T-helper 2 cell treated with Interferon-gamma antibody and Interleukin-4, amounts not matched to agents 5 μg/mL and 100 μg/mL, for 36 hours (primary cell): ENCODE measurements around the gene SFSWAP.
"Not testable (repeated sequence)": the region's sequence is repeated elsewhere in the genome, so short reads cannot be mapped to it uniquely, and the experiment has no call there.

Source experiments
- DNase-seq: peaks from one replicate; pipeline ENCODE4 v3.0.0; 2021; ENCODE audit warnings: low spot score
- H3K27ac Mint-ChIP-seq: one replicate; pipeline ENCODE4 v1.8.0; 2021; ENCODE audit warnings: mild to moderate bottlenecking, mixed read lengths
- H3K27me3 Mint-ChIP-seq: one replicate; pipeline ENCODE4 v1.8.0; 2021; ENCODE audit warnings: low read depth, mixed read lengths
- H3K36me3 Mint-ChIP-seq: one replicate; pipeline ENCODE4 v1.8.0; 2021; ENCODE audit warnings: low read depth, mixed read lengths
- H3K4me1 Mint-ChIP-seq: one replicate; pipeline ENCODE4 v1.8.0; 2021; ENCODE audit warnings: low read depth, mixed read lengths
- H3K4me3 Mint-ChIP-seq: one replicate; pipeline ENCODE4 v1.8.0; 2022; ENCODE audit warnings: mild to moderate bottlenecking, moderate library complexity, mixed read lengths
- H3K9me3 Mint-ChIP-seq: one replicate; pipeline ENCODE4 v1.8.0; 2021; ENCODE audit warnings: mixed read lengths

SFSWAP gene

DNA sequence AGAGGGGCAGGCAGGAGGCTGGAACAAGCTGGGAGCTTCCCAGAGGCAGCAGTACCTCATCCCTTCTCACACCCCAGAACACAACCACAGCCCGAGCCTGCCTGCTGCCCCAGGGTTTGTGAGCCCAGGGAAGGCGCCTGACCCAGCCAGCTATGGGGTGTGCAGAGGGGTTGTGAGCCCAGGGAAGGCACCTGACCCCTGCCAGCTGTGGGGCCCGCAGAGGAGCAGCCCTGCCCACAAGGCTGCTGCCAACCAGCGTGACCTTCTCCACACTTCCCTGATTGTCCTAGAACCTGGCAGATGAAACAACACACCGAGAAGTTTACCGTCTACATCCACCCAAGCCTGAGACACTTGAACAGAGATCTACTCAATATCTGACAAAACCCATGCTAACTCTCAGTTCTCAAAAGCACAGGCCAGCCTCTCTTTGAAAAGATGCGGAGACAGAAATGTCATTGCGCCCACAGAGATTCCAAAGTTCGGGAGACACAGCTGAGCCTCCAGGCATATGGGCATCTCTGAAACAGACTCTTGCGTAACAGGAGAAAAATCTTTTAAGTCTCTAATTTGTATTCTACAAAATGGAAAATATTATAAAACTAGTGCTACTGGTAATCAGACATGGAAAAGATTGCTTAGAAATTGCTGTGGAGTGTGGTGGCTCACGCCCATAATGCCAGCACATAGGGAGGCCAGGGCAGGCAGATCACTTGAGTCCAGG is 47.3 kb downstream of the SFSWAP start:
- Mint-ChIP-seq H3K4me3 (no peak overlapping the region), H3K36me3 (peaks cover 60% of the 10 kb centered on the region), H3K9me3 (no peaks in the 10 kb centered on the region), H3K27me3 (no peaks in the 10 kb centered on the region), H3K27ac (no peak overlapping the region), H3K4me1 (peaks cover 7% of the 10 kb centered on the region)
- DNase-seq: no peak

DNA sequence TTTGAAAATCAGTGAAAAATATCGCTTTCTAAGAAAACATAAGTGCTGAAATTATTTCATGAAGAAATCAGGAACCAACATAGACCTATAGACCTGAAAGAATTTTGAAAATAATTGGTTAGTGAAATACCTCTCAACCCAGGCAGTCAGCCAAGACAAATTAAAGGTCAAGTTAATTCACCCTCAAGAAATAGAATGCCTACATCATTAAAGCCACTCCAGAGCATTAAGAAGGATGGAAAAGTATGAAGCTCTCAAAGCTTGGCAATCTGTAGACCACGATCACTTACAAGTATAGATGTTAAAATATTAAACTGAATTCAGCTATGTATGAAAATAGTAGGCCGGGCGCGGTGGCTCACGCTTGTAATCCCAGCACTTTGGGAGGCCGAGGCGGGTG is 48.3 kb downstream of the SFSWAP start:
- no peak for DNase-seq
- no peak overlapping the region for H3K27ac Mint-ChIP-seq
- H3K36me3 Mint-ChIP-seq: peaks cover 56% of the 10 kb centered on the region
- no peak overlapping the region for H3K4me3 Mint-ChIP-seq
- H3K4me1 Mint-ChIP-seq: peaks cover 7% of the 10 kb centered on the region
- no peaks in the 10 kb centered on the region for H3K27me3 Mint-ChIP-seq
- no peaks in the 10 kb centered on the region for H3K9me3 Mint-ChIP-seq

DNA sequence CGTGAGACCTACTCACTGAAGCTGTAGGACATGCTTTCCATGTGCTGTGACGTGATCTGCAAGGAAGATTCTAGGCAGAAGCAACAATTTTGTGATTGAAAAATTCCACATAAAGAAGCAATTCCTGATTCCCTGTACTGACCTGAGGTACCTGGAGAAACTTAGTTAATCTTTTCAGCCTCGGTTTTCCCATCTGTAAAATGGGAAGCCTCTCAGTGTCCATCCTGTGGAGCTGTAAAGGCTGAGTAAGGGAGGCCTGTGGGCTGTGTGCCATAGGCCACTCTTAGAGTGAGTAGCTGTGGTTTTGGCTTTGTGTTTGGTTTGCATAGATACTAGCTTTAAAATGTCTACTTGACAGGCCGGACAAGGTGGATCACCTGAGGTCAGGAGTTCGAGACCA is 50.7 kb downstream of the SFSWAP start:
- Mint-ChIP-seq H3K27ac (no peak overlapping the region), H3K4me1 (no peaks in the 10 kb centered on the region), H3K36me3 (peaks cover 55% of the 10 kb centered on the region), H3K9me3 (no peaks in the 10 kb centered on the region), H3K27me3 (no peaks in the 10 kb centered on the region), H3K4me3 (no peak overlapping the region)
- DNase-seq: no peak

DNA sequence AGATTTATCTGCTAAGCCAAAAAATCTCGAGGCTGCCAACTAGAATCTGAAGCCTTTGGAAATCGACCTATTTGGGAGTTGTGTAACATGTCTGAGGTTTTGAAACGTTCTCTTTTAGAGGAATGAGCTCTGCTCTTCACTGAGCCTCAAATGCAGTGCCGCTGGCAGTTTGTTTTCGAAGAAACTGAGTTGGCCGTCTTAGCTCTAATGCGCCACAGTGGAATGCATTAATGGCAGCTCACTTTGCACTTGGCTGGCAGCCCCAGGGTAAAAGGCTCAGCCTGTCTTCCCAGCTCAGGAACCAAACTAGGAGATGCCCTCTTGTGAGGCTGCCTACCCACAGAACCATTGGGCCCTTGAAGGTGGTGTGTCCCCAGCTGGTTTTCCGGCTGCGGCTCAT is 53.8 kb downstream of the SFSWAP start:
- Mint-ChIP-seq H3K4me3 (no peak overlapping the region), H3K27me3 (no peaks in the 10 kb centered on the region), H3K27ac (no peak overlapping the region), H3K36me3 (peaks cover 55% of the 10 kb centered on the region), H3K9me3 (no peaks in the 10 kb centered on the region), H3K4me1 (no peaks in the 10 kb centered on the region)
- no peak for DNase-seq

DNA sequence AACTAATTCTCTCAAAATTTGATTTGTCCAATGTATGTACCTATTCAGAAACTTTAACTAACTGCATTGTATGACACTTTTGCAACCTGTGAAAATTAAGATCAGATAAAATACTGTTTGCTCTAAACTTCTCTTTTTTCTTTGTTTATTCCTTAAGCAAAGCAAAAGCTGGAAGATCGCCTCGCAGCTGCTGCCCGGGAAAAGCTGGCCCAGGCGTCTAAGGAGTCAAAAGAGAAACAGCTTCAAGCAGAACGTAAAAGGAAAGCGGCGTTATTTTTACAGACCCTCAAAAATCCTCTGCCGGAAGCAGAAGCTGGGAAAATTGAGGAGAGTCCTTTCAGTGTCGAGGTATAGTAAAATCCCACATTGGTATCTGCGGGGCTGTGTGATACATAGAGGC is 55.1 kb downstream of the SFSWAP start:
- no peak overlapping the region for H3K4me3 Mint-ChIP-seq
- H3K27me3 Mint-ChIP-seq: no peaks in the 10 kb centered on the region
- peaks cover 52% of the 10 kb centered on the region for H3K36me3 Mint-ChIP-seq
- no peaks in the 10 kb centered on the region for H3K4me1 Mint-ChIP-seq
- H3K27ac Mint-ChIP-seq: no peak overlapping the region
- DNase-seq: no peak
- no peaks in the 10 kb centered on the region for H3K9me3 Mint-ChIP-seq

DNA sequence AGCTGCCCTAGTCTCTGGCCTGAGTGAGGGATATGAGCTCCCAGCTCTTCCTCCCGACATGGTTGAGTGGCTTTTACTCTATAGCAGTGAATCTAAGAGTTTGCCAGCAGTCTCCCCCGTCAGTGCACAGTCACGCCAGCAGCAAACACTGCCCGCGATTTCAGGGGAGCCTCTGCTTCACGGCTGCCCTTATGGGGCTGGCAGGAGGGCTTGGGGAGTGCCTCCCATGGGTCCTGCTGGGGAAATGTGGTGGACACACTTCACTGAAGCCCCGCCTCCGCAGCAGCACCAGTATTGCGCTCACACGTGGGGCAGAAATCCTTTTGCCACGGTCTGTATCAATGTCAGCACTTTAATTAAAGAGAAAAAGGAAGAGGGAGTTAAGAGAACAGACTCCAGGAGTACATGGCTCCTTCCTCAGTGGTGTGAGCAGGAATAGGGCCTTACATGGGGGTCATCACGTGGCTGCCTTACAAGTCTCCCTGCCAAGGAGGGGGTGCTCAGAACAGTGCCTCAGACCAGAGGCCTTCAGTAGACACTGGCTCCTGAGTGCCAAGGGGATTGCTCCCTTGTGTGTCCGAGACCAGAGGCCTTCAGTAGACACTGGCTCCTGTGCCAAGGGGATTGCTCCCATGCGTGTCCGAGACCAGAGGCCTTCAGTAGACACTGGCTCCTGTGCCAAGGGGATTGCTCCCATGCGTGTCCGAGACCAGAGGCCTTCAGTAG is 55.7 kb downstream of the SFSWAP start:
- Mint-ChIP-seq H3K27me3 (no peaks in the 10 kb centered on the region), H3K27ac (no peak overlapping the region), H3K9me3 (no peaks in the 10 kb centered on the region), H3K4me3 (no peak overlapping the region), H3K4me1 (no peaks in the 10 kb centered on the region), H3K36me3 (peaks cover 52% of the 10 kb centered on the region)
- no peak for DNase-seq

DNA sequence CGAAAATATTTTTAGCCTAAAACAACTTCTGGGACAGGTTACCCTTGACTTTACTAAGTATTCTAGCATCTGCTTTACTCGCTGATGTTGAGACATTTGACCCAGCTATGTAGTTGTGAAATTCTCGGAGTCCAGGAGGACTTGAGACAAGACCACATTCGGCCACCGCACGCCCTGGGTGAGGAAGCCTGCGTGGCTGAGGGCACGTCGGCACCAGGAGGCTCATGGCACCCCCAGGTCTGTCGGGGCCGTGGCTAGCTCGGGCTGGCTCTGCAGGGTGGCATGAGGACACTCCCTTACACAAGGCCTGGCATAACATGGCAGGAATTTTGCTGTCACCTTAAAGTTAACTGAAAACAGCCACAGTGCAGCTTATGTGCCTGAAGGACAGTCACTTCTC is 59.2 kb downstream of the SFSWAP start:
- DNase-seq: no peak
- H3K9me3 Mint-ChIP-seq: no peaks in the 10 kb centered on the region
- no peak overlapping the region for H3K4me3 Mint-ChIP-seq
- H3K27me3 Mint-ChIP-seq: no peaks in the 10 kb centered on the region
- H3K36me3 Mint-ChIP-seq: peaks cover 51% of the 10 kb centered on the region
- H3K27ac Mint-ChIP-seq: no peak overlapping the region
- peaks cover 15% of the 10 kb centered on the region for H3K4me1 Mint-ChIP-seq

DNA sequence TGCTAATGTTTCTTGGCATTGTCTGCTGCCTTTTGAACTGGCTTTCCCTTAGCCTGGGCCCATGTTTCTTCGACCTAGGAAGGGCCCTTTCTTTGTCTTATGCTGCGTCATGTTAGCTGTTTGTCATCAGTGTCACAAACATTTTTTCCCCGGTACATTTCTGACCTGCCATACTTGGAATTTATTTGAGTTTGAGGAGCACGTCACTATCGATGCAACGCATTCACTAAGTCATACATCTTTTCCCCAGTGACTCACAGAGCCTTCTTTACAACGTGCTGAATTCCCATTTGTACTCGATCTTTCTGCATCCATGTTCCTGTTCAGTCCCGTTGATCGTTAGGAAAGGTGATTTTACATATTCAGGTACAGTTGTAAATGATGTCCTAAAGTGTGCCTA is 61.1 kb downstream of the SFSWAP start:
- peaks cover 42% of the 10 kb centered on the region for H3K36me3 Mint-ChIP-seq
- no peaks in the 10 kb centered on the region for H3K27me3 Mint-ChIP-seq
- no peak overlapping the region for H3K4me3 Mint-ChIP-seq
- H3K9me3 Mint-ChIP-seq: no peaks in the 10 kb centered on the region
- no peak for DNase-seq
- peaks cover 18% of the 10 kb centered on the region for H3K4me1 Mint-ChIP-seq
- no peak overlapping the region for H3K27ac Mint-ChIP-seq

DNA sequence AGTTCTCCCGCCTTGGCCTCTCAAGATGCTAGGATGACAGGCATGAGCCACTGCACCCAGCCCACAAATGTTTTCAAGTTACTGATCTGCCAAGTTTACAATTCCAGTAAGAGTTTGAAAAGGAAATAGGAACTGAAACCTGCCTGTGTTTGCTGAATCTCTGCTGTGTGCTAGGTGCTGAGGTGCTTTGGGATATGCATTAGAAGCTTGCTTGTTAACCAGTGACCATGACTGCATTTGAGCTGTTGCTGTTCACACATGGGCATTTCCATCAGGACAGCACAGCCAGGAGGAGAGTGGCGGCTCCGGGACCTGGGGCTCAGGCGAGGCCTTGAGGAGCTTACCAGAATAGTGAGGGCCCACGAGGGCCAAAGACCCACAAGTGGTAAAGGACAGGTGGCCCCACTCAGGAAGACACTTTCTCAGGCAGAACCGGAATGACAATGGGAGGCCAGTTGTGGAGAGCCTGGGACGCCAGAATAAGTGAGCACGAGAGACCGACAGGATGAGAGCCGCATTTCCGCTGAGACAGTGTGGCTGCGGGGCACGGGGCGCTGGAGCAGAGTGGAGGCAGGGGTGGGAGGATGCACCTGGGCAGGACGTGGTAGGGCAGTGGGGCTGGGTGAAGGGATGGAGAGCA is 62.8 kb downstream of the SFSWAP start:
- H3K4me1 Mint-ChIP-seq: peaks cover 18% of the 10 kb centered on the region
- H3K4me3 Mint-ChIP-seq: peak overlapping the region; percentile 17
- no peak for DNase-seq
- no peaks in the 10 kb centered on the region for H3K27me3 Mint-ChIP-seq
- peak overlapping the region; percentile 64 for H3K27ac Mint-ChIP-seq
- peaks cover 42% of the 10 kb centered on the region for H3K36me3 Mint-ChIP-seq
- H3K9me3 Mint-ChIP-seq: no peaks in the 10 kb centered on the region

DNA sequence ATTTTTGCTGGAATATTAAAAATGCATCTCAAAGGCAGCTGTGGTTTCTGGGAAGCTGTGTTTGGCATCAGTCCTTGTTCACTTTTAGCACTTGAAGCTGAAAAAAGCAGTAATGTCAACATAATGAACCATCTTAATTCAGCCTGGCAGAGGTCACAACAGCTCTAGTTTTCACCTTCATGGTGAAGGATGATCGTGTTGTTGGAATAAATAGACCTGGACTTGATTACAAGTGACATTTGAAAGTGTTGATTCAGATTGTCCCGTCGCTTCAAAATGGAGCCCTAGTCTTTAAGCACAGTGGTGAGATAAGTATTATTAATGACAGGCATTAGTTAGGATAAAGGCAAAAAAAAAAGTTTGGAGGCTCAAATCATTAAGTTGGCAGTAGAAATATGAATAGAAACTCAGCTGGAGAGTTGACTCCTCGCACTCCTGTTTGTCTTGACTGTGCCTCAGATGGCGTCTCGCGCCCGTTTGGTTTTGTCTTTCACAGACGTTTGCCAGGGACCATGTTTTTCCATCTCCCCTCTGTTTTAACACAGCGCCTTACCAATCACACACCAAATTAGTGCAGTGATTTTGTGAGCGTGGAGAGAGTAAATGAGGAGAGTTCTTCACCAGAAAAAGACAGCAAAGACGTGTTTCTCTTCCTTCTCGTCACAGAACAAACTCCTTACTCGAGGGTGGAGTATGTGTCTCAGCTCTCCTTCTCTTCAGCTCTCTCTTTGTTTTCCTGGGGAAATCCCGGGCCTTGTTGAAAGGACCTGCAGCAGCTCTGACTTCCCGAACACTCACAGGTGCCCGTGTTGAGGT is 63.9 kb downstream of the SFSWAP start:
- peaks cover 18% of the 10 kb centered on the region for H3K4me1 Mint-ChIP-seq
- H3K4me3 Mint-ChIP-seq: no peak overlapping the region
- DNase-seq: no peak
- no peaks in the 10 kb centered on the region for H3K9me3 Mint-ChIP-seq
- H3K27ac Mint-ChIP-seq: no peak overlapping the region
- H3K36me3 Mint-ChIP-seq: peaks cover 41% of the 10 kb centered on the region
- no peaks in the 10 kb centered on the region for H3K27me3 Mint-ChIP-seq

DNA sequence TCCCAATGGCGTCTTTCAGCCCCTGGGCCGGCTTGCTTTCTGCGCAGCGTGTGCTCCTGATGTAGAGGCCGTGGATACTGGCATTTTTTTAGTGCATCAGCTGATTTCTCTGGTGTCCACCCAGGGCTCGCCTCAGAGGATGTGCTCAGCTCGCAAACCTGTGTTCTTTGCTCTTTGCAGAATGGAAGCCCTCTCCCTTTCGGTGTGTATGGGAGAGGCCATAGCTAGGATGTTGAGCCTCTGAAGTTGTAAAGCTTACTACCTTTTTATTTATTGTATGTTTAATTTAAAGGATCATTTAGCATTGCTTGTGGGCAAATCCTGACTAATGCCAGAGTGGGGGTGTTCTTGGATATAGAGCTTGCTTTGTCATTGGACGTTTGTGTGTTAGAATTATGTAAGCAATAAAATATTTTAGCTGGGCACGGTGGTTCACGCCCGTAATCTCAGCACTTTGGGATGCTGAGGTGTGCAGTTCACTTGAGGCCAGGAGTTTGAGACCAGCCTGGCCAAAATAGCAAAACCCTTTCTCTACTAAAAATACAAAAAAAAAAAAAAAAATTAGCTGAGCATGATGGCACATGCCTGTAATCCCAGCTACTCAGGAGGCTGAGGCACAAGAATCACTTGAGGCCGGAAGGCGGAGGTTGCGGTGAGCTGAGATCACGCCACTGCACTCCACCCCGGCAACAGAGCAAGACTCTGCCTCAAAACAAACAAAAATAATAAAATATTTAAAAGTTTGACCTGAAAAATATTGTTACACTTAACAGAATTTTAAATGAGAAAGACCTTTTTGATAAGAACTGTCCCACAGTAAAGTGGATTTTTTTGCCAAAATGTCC is 64.7 kb downstream of the SFSWAP start:
- Mint-ChIP-seq H3K4me3 (no peak overlapping the region), H3K4me1 (peaks cover 18% of the 10 kb centered on the region), H3K36me3 (peaks cover 41% of the 10 kb centered on the region), H3K27ac (no peak overlapping the region), H3K9me3 (no peaks in the 10 kb centered on the region), H3K27me3 (no peaks in the 10 kb centered on the region)
- no peak for DNase-seq

DNA sequence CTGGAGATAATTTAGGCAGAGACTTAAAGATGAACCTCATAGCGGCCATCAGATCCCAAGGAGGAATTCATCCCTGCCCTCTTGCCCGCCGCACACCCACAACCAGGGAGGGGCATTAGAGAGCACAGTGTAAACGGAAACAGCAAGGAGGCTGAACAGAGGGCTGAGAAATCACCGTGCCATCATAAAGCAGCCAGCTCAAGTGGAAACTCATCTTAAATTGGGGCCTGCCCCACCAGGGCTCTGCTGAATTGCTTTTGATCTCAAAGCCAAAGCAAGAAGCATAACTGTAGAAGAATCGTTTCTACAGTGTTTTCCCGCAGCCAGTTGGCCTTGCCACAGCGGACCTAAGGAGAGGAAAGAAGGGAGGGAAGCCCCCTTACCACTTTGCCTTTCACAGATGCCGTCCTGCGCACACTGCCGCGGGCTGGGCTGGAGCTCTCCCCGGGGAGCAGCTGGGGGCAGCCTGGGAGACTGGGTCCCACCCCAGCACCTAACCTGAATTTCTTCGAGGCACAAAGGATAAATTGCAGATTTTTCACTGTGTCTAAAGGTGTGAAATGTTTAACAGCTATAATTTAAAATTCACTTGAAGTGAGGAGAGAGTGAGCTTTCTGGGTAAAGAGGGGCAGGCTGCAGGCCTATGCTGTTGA is 65.5 kb downstream of the SFSWAP start:
- no peaks in the 10 kb centered on the region for H3K9me3 Mint-ChIP-seq
- H3K27ac Mint-ChIP-seq: no peak overlapping the region
- peaks cover 38% of the 10 kb centered on the region for H3K36me3 Mint-ChIP-seq
- peaks cover 18% of the 10 kb centered on the region for H3K4me1 Mint-ChIP-seq
- H3K27me3 Mint-ChIP-seq: no peaks in the 10 kb centered on the region
- no peak overlapping the region for H3K4me3 Mint-ChIP-seq
- DNase-seq: no peak

DNA sequence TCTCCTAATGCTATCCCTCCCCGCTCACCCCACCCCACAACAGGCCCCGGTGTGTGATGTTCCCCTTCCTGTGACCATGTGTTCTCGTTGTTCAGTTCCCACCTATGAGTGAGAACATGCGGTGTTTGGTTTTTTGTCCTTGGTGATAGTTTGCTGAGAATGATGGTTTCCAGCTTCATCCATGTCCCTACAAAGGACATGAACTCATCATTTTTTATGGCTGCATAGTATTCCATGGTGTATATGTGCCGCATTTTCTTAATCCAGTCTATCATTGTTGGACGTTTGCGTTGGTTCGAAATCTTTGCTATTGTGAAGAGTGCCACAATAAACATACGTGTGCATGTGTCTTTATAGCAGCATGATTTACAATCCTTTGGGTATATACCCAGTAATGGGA is 66.4 kb downstream of the SFSWAP start:
- DNase-seq, H3K9me3 Mint-ChIP-seq, H3K27ac Mint-ChIP-seq, H3K27me3 Mint-ChIP-seq, H3K4me3 Mint-ChIP-seq: not testable (repeated sequence)
- peaks cover 36% of the 10 kb centered on the region for H3K36me3 Mint-ChIP-seq
- peaks cover 18% of the 10 kb centered on the region for H3K4me1 Mint-ChIP-seq
